BE2C (cell line): ENCODE measurements around the gene PLB1.
A peak's percentile ranks its signal among the peaks of the same experiment; 100 is the strongest.

Experiments used
- DNase-seq: peaks from one replicate; pipeline ENCODE4 v3.0.0-alpha.2; 2020
- H3K27me3 ChIP-seq: fragments of 250-450 bp; sonication (Bioruptor Pico); 2 replicates; pipeline ENCODE4 v1.5.1; 2020; ENCODE audit warnings: mild to moderate bottlenecking
- H3K36me3 ChIP-seq: fragments of 250-450 bp; sonication (Bioruptor Pico); 2 replicates; pipeline ENCODE4 v1.5.1; 2020; ENCODE audit warnings: mild to moderate bottlenecking
- H3K4me1 ChIP-seq: fragments of 250-450 bp; sonication (Bioruptor Pico); 2 replicates; pipeline ENCODE4 v1.5.1; 2020
- H3K4me3 ChIP-seq: 2 replicates; pipeline ENCODE4 v1.5.1; 2011; ENCODE audit warnings: low read depth, low read length
- H3K9me3 ChIP-seq: fragments of 250-450 bp; sonication (Bioruptor Pico); 2 replicates; pipeline ENCODE4 v1.5.1; 2020
- TF ChIP-seq, protein P1 (sequence below): IDR thresholded peaks from 2 replicates; pipeline ENCODE4 v1.5.1; 2012; ENCODE audit warnings: mild to moderate bottlenecking, low read depth, low read length

Gene PLB1

DNA sequence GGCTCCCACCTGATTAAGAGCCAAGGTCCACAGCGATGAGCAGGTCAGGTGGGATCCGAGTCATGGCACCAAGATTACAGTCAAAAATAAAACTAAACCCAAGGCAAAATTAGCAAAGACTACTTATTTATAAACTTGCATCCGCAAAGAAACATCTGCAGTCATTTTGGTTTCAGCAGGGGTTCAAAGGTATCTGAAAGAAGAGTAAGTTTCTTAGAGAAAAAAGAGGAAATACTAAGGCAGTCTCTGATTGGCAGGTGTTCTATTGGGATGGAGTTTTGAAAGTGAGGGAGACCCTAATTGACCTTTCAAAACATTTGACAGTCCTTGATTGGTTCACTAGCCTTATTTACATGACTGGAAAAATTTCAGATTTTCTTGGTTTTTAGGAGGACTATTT is 11.0 kb upstream of the PLB1 start:
- no peak overlapping the region for H3K4me3 ChIP-seq
- TF ChIP-seq, protein P1, sequence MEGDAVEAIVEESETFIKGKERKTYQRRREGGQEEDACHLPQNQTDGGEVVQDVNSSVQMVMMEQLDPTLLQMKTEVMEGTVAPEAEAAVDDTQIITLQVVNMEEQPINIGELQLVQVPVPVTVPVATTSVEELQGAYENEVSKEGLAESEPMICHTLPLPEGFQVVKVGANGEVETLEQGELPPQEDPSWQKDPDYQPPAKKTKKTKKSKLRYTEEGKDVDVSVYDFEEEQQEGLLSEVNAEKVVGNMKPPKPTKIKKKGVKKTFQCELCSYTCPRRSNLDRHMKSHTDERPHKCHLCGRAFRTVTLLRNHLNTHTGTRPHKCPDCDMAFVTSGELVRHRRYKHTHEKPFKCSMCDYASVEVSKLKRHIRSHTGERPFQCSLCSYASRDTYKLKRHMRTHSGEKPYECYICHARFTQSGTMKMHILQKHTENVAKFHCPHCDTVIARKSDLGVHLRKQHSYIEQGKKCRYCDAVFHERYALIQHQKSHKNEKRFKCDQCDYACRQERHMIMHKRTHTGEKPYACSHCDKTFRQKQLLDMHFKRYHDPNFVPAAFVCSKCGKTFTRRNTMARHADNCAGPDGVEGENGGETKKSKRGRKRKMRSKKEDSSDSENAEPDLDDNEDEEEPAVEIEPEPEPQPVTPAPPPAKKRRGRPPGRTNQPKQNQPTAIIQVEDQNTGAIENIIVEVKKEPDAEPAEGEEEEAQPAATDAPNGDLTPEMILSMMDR: no peak

GRCh38 chr2:28486526-28486925 is 9.3 kb upstream of the PLB1 start:
- Histone ChIP-seq H3K36me3 (no peaks in the 10 kb centered on the region), H3K9me3 (no peaks in the 10 kb centered on the region), H3K4me3 (no peak overlapping the region), H3K4me1 (no peaks in the 10 kb centered on the region), H3K27me3 (no peaks in the 10 kb centered on the region)
- TF ChIP-seq, protein P1: no peak
- DNase-seq: no peak

More for the DNA sequence above, 11.0 kb upstream of the PLB1 start:
- no peak for DNase-seq
- Histone ChIP-seq H3K27me3 (no peaks in the 10 kb centered on the region), H3K4me1 (no peaks in the 10 kb centered on the region), H3K36me3 (no peaks in the 10 kb centered on the region), H3K9me3 (no peaks in the 10 kb centered on the region)

- Histone ChIP-seq H3K4me1 (no peaks in the 10 kb centered on the region), H3K36me3 (no peaks in the 10 kb centered on the region), H3K4me3 (no peak overlapping the region), H3K9me3 (no peaks in the 10 kb centered on the region), H3K27me3 (no peaks in the 10 kb centered on the region)
- TF ChIP-seq, protein P1: no peak
- no peak for DNase-seq
These were observed 8.6 kb upstream of the PLB1 start for GRCh38 chr2:28487258-28487657.

DNA sequence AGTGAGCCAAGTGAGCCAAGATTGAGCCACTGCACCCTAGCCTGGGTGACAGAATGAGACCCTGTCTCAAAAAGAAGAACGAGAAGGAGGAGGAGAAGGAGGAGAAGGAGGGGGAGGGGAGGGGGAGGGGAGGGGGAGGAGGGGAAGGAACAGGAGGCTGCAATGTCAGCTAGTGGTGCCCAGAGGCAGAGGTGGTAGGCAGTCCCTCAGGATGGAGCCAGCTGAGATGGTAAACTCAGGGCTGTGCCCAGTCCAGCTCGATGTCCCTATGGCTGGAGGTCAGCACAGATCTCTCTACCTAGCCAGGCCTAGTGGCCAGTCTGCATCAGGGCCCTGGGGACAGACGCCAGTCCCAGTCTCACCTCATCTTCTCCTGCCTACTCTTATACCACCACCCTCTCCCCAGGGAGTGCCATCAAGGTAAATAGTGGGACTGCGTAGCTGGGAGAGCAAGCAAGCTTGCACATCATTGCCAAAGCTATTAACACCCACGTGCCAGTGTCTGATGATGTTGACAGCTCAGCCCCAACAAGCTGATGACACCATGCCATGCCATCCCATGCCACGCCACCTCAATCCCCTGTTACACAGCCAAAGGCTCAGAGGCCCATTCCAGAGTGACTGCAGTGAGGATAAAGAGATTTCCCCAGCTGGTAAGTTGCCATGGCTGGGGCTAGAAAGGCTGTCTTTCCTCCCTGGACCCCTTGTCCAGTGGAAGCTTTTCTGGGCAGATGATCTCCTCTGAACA is 7.6 kb upstream of the PLB1 start:
- H3K4me1 ChIP-seq: no peaks in the 10 kb centered on the region
- no peak for DNase-seq
- no peaks in the 10 kb centered on the region for H3K9me3 ChIP-seq
- TF ChIP-seq, protein P1: no peak
- no peaks in the 10 kb centered on the region for H3K27me3 ChIP-seq
- H3K4me3 ChIP-seq: no peak overlapping the region
- H3K36me3 ChIP-seq: no peaks in the 10 kb centered on the region

GRCh38 chr2:28488858-28489575 is 6.8 kb upstream of the PLB1 start:
- H3K4me1 ChIP-seq: no peaks in the 10 kb centered on the region
- peak; percentile 18 for DNase-seq
- H3K4me3 ChIP-seq: no peak overlapping the region
- no peaks in the 10 kb centered on the region for H3K9me3 ChIP-seq
- H3K27me3 ChIP-seq: no peaks in the 10 kb centered on the region
- no peaks in the 10 kb centered on the region for H3K36me3 ChIP-seq
- TF ChIP-seq, protein P1: 0 out of 2 replicates have a peak, but pooled peaks have one; percentile 5

DNA sequence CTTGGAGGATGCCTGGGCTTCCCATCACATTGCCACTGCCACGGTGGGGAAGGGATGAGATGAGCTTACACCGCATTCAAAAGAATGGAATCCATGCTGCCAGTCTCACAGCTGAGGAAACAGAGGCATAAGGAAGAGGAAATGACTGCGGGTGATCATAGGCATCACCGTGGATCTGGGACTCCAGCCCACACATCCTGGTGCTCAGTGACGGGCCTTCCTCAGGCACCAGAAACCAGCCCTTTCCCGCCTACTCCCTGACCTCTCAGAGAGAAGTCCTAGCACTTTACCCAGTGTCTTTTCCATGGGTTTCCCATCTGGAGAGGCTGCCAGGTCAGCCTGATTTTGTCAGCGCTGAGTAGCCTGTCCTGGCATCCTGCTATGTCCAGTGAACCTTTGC is 5.3 kb upstream of the PLB1 start:
- DNase-seq: no peak
- H3K9me3 ChIP-seq: no peaks in the 10 kb centered on the region
- TF ChIP-seq, protein P1: no peak
- no peak overlapping the region for H3K4me3 ChIP-seq
- H3K27me3 ChIP-seq: no peaks in the 10 kb centered on the region
- no peaks in the 10 kb centered on the region for H3K4me1 ChIP-seq
- H3K36me3 ChIP-seq: no peaks in the 10 kb centered on the region
